ENCODE results near the gene ADPRS. TPM values are rescaled to one million over a fixed set of nuclear protein-coding genes. Genes with fewer than 3 reads are reported as not detected.

Gene ADPRS
- total and polyA plus RNA-seq, 2 donors (not counting 1 experiment from before 2014, with no cell fraction given), result 25.3 to 30.9 TPM

- Histone ChIP-seq H3K4me1 (ENCODE audit: control insufficient read depth, extremely low read depth, insufficient read depth, low read length) (no peaks in the 10 kb centered on the region), H3K4me3 (replicated peaks in 1 of 4; ENCODE audit: control extremely low read depth in 1 of 4, insufficient read depth in 1 of 4, low read depth in 3 of 4, low read length in 4 of 4) (no peak overlapping the region), H3K79me2 (ENCODE audit: control insufficient read depth, insufficient read depth, low read length) (no peaks in the 10 kb centered on the region), H3K9me3 (ENCODE audit: control insufficient read depth, insufficient read depth, low read depth, low read length) (no peaks in the 10 kb centered on the region), H3K4me2 (ENCODE audit: extremely low read depth, insufficient read depth, low read length) (no peak overlapping the region), H2AFZ (ENCODE audit: low read length) (no peak overlapping the region), H3K36me3 (ENCODE audit: control insufficient read depth, insufficient read depth, low read length) (no peaks in the 10 kb centered on the region), H3K27me3 (ENCODE audit: control insufficient read depth, insufficient read depth, low read length) (no peaks in the 10 kb centered on the region), H3K27ac (ENCODE audit: insufficient read depth, low read length) (no peak overlapping the region), H4K20me1 (ENCODE audit: control insufficient read depth, extremely low read depth, insufficient read depth, low read length) (no peaks in the 10 kb centered on the region), H3K9ac (ENCODE audit: insufficient read depth, low read length) (no peak overlapping the region)
- TF ChIP-seq EZH2 (IDR thresholded peaks at IDR 0.05; ENCODE audit: low read length, missing control alignments), result no peak
- TF ChIP-seq, protein P1, sequence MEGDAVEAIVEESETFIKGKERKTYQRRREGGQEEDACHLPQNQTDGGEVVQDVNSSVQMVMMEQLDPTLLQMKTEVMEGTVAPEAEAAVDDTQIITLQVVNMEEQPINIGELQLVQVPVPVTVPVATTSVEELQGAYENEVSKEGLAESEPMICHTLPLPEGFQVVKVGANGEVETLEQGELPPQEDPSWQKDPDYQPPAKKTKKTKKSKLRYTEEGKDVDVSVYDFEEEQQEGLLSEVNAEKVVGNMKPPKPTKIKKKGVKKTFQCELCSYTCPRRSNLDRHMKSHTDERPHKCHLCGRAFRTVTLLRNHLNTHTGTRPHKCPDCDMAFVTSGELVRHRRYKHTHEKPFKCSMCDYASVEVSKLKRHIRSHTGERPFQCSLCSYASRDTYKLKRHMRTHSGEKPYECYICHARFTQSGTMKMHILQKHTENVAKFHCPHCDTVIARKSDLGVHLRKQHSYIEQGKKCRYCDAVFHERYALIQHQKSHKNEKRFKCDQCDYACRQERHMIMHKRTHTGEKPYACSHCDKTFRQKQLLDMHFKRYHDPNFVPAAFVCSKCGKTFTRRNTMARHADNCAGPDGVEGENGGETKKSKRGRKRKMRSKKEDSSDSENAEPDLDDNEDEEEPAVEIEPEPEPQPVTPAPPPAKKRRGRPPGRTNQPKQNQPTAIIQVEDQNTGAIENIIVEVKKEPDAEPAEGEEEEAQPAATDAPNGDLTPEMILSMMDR (conservative IDR thresholded peaks at IDR 0.05 in 1 of 2, IDR thresholded peaks at IDR 0.05 in 1 of 2; ENCODE audit: low read depth in 1 of 2, low read length in 2 of 2), result no peak
- DNase-seq (ENCODE audit: low read depth in 2 of 2), result no peak
Observed at GRCh38 chr1:36067871-36068270, 20.8 kb upstream of the ADPRS start.

DNA sequence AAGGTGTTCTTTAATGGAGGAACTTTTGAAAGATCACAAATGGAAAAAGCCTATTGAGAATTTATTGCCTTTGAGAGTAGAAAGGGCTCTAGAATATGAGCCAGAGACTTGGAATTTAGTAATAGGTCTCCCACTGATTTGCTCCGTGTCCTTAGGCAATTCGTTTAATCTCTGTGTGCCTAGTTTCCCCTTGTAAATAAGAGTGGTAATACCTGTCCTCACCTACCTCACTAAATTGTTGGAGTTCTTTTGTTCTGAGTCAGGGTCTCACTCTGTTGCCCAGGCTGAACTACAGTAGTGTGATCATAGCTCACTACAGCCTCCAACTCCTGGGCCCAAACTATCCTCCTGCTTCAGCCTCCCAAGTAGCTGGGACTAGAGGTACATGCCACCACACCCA lies 19.8 kb upstream of the ADPRS start:
- Histone ChIP-seq H3K36me3 (ENCODE audit: control insufficient read depth, insufficient read depth, low read length) (no peaks in the 10 kb centered on the region), H3K4me1 (ENCODE audit: control insufficient read depth, extremely low read depth, insufficient read depth, low read length) (no peaks in the 10 kb centered on the region), H3K27ac (ENCODE audit: insufficient read depth, low read length) (no peak overlapping the region), H3K4me2 (ENCODE audit: extremely low read depth, insufficient read depth, low read length) (no peak overlapping the region), H3K79me2 (ENCODE audit: control insufficient read depth, insufficient read depth, low read length) (no peaks in the 10 kb centered on the region), H3K9ac (ENCODE audit: insufficient read depth, low read length) (no peak overlapping the region), H3K27me3 (ENCODE audit: control insufficient read depth, insufficient read depth, low read length) (no peaks in the 10 kb centered on the region), H4K20me1 (ENCODE audit: control insufficient read depth, extremely low read depth, insufficient read depth, low read length) (no peaks in the 10 kb centered on the region), H3K4me3 (replicated peaks in 1 of 4; ENCODE audit: control extremely low read depth in 1 of 4, insufficient read depth in 1 of 4, low read depth in 3 of 4, low read length in 4 of 4) (no peak overlapping the region), H2AFZ (ENCODE audit: low read length) (no peak overlapping the region), H3K9me3 (ENCODE audit: control insufficient read depth, insufficient read depth, low read depth, low read length) (no peaks in the 10 kb centered on the region)
- no peak for TF ChIP-seq EZH2 (IDR thresholded peaks at IDR 0.05; ENCODE audit: low read length, missing control alignments)
- TF ChIP-seq, protein P1 (conservative IDR thresholded peaks at IDR 0.05 in 1 of 2, IDR thresholded peaks at IDR 0.05 in 1 of 2; ENCODE audit: low read depth in 1 of 2, low read length in 2 of 2), result no peak
- DNase-seq (ENCODE audit: low read depth in 2 of 2), result no peak

GRCh38 chr1:36070349-36070748 lies 18.3 kb upstream of the ADPRS start:
- DNase-seq (ENCODE audit: low read depth in 2 of 2), result no peak
- no peaks in the 10 kb centered on the region for H3K36me3 ChIP-seq (ENCODE audit: control insufficient read depth, insufficient read depth, low read length)
- H3K9ac ChIP-seq (ENCODE audit: insufficient read depth, low read length), result no peak overlapping the region
- H3K79me2 ChIP-seq (ENCODE audit: control insufficient read depth, insufficient read depth, low read length), result no peaks in the 10 kb centered on the region
- H3K9me3 ChIP-seq (ENCODE audit: control insufficient read depth, insufficient read depth, low read depth, low read length), result no peaks in the 10 kb centered on the region
- H3K4me2 ChIP-seq (ENCODE audit: extremely low read depth, insufficient read depth, low read length), result no peak overlapping the region
- no peaks in the 10 kb centered on the region for H4K20me1 ChIP-seq (ENCODE audit: control insufficient read depth, extremely low read depth, insufficient read depth, low read length)
- no peaks in the 10 kb centered on the region for H3K27me3 ChIP-seq (ENCODE audit: control insufficient read depth, insufficient read depth, low read length)
- H3K4me1 ChIP-seq (ENCODE audit: control insufficient read depth, extremely low read depth, insufficient read depth, low read length), result no peaks in the 10 kb centered on the region
- TF ChIP-seq, protein P1 (conservative IDR thresholded peaks at IDR 0.05 in 1 of 2, IDR thresholded peaks at IDR 0.05 in 1 of 2; ENCODE audit: low read depth in 1 of 2, low read length in 2 of 2), result no peak
- no peak for TF ChIP-seq EZH2 (IDR thresholded peaks at IDR 0.05; ENCODE audit: low read length, missing control alignments)
- no peak overlapping the region for H3K4me3 ChIP-seq (replicated peaks in 1 of 4; ENCODE audit: control extremely low read depth in 1 of 4, insufficient read depth in 1 of 4, low read depth in 3 of 4, low read length in 4 of 4)
- H2AFZ ChIP-seq (ENCODE audit: low read length), result no peak overlapping the region
- H3K27ac ChIP-seq (ENCODE audit: insufficient read depth, low read length), result no peak overlapping the region
